Liver (tissue), 9 donors: Measurements from ENCODE around the gene FAM83B. TPM values are rescaled to one million over a fixed set of nuclear protein-coding genes. Genes with fewer than 3 reads are reported as not detected.
"Not testable (repeated sequence)": the region's sequence is repeated elsewhere in the genome, so short reads cannot be mapped to it uniquely, and the experiment has no call there.

Experiments used
- DNase-seq: peaks from one replicate; pipeline ENCODE4 v3.0.0-alpha.2; 2017; ENCODE audit warnings: low spot score
- H3K27ac ChIP-seq, 2 donors: one replicate each; pipeline ENCODE4 v1.7.0; 2013; ENCODE audit warnings: inconsistent platforms in 2 of 2, low read length in 2 of 2, control low read depth in 1 of 2, low read depth in 1 of 2, mild to moderate bottlenecking in 1 of 2
- H3K27me3 ChIP-seq, 4 donors: one replicate each; pipeline versions ENCODE4 v1.6.1 to v1.7.0; 2013; ENCODE audit warnings: low read length in 3 of 4, inconsistent platforms in 1 of 4, mild to moderate bottlenecking in 1 of 4, moderate library complexity in 1 of 4; ENCODE audit not compliant: control insufficient read depth in 4 of 4, insufficient read depth in 4 of 4
- H3K36me3 ChIP-seq, 4 donors: one replicate each; pipeline versions ENCODE4 v1.6.1 to v1.7.0; 2013; ENCODE audit warnings: low read length in 3 of 4, mild to moderate bottlenecking in 3 of 4, low read depth in 1 of 4, moderate library complexity in 1 of 4; ENCODE audit not compliant: control insufficient read depth in 4 of 4, insufficient read depth in 3 of 4
- H3K4me1 ChIP-seq, 4 donors: one replicate each; pipeline versions ENCODE4 v1.6.1 to v1.7.0; 2013; ENCODE audit warnings: low read length in 3 of 4, mild to moderate bottlenecking in 3 of 4, moderate library complexity in 1 of 4; ENCODE audit not compliant: control insufficient read depth in 4 of 4, insufficient read depth in 4 of 4
- H3K4me3 ChIP-seq, 3 donors: one replicate each; pipeline versions ENCODE4 v1.6.1 to v1.7.0; 2013; ENCODE audit warnings: low read length in 3 of 3, control low read depth in 1 of 3, low read depth in 1 of 3, mild to moderate bottlenecking in 1 of 3
- H3K9ac ChIP-seq, 2 donors: one replicate each; pipeline ENCODE4 v1.7.0; 2013; ENCODE audit warnings: low read length in 2 of 2, mild to moderate bottlenecking in 2 of 2, moderate library complexity in 2 of 2, control low read depth in 1 of 2, low read depth in 1 of 2
- H3K9me3 ChIP-seq, 4 donors: one replicate each; pipeline versions ENCODE4 v1.6.1 to v1.7.0; 2013; ENCODE audit warnings: low read length in 3 of 4; ENCODE audit not compliant: control insufficient read depth in 4 of 4
- EGR1 ChIP-seq, 2 donors: IDR thresholded peaks; 2 replicates each; pipeline ENCODE4 v1.6.1; 2016 to 2018; ENCODE audit warnings: antibody characterized with exemption in 2 of 2, low read depth in 2 of 2
- FOXA1 ChIP-seq: IDR thresholded peaks from 2 replicates; pipeline ENCODE4 v1.6.1; 2016; ENCODE audit warnings: antibody characterized with exemption
- FOXA2 ChIP-seq: IDR thresholded peaks from 2 replicates; pipeline ENCODE4 v1.6.1; 2016; ENCODE audit warnings: antibody characterized with exemption
- GABPA ChIP-seq, 2 donors: IDR thresholded peaks in 1 of 2; conservative IDR thresholded peaks in 1 of 2; 2 replicates each; pipeline ENCODE4 v1.6.1; 2016; ENCODE audit warnings: antibody characterized with exemption in 2 of 2, mild to moderate bottlenecking in 1 of 2, moderate library complexity in 1 of 2
- HNF4A ChIP-seq, 2 donors: conservative IDR thresholded peaks; 2 replicates each; pipeline ENCODE4 v1.6.1; 2016; ENCODE audit warnings: antibody characterized with exemption in 2 of 2, mild to moderate bottlenecking in 2 of 2
- HNF4G ChIP-seq: IDR thresholded peaks from 2 replicates; pipeline ENCODE4 v1.6.1; 2016; ENCODE audit warnings: antibody characterized with exemption
- JUND ChIP-seq, 2 donors: IDR thresholded peaks; 2 replicates each; pipeline ENCODE4 v1.6.1; 2016; ENCODE audit warnings: antibody characterized with exemption in 2 of 2
- MAX ChIP-seq: IDR thresholded peaks from 2 replicates; pipeline ENCODE4 v1.6.1; 2016; ENCODE audit warnings: antibody characterized with exemption
- NR2F2 ChIP-seq: IDR thresholded peaks from 2 replicates; pipeline ENCODE4 v1.6.1; 2016; ENCODE audit warnings: antibody characterized with exemption
- RAD21 ChIP-seq, 2 donors: IDR thresholded peaks; 2 replicates each; pipeline ENCODE4 v1.6.1; 2016; ENCODE audit warnings: antibody characterized with exemption in 2 of 2, mild to moderate bottlenecking in 2 of 2
- REST ChIP-seq: IDR thresholded peaks from 2 replicates; pipeline ENCODE4 v1.6.1; 2016; ENCODE audit warnings: antibody characterized with exemption, mild to moderate bottlenecking
- RXRA ChIP-seq, 2 donors: IDR thresholded peaks; 2 replicates each; pipeline ENCODE4 v1.6.1; 2017 to 2018; ENCODE audit warnings: antibody characterized with exemption in 2 of 2, mild to moderate bottlenecking in 1 of 2
- SP1 ChIP-seq: IDR thresholded peaks from 2 replicates; pipeline ENCODE4 v1.6.1; 2018; ENCODE audit warnings: antibody characterized with exemption, mild to moderate bottlenecking
- TAF1 ChIP-seq: conservative IDR thresholded peaks from 2 replicates; pipeline ENCODE4 v1.6.1; 2016; ENCODE audit warnings: antibody characterized with exemption, mild to moderate bottlenecking
- YY1 ChIP-seq: IDR thresholded peaks from 2 replicates; pipeline ENCODE4 v1.6.1; 2016; ENCODE audit warnings: antibody characterized with exemption, mild to moderate bottlenecking
- WGBS: extraction: QIAGEN DNeasy Blood & Tissue Kit; methylation state at CpG from one replicate; pipeline ENCODE4 v1.1.7; 2013; 5-methylcytosine and 5-hydroxymethylcytosine counted together
- polyA plus RNA-seq, 2 donors: library from polyadenylated mRNA; stranded (reverse) in 1 of 2; unstranded in 1 of 2; fragments of 200-250 nt in 1 of 2; fragments of >200 nt in 1 of 2; fragmentation: Nextera tagmentation in 1 of 2; extraction: Ambion mirVana in 1 of 2; gene quantifications; one replicate each; pipeline versions ENCODE4 v1.2.1 to v1.2.3, GENCODE V29; 2013 to 2015
- total RNA-seq, 2 donors: library from RNA; depleted of rRNA; stranded (reverse); fragments of >200 nt; gene quantifications; one replicate each; pipeline ENCODE4 v1.2.3, GENCODE V29; 2014
- TF ChIP-seq, protein P1 (sequence below): IDR thresholded peaks from 2 replicates; pipeline ENCODE4 v1.6.1; 2016; ENCODE audit warnings: antibody characterized with exemption
- TF ChIP-seq, protein P2 (sequence below): fragments of 150-350 bp; IDR thresholded peaks from 2 replicates; pipeline ENCODE4 v1.5.1; 2017; ENCODE audit warnings: improper control_type of control experiment, low read depth, low read length; ENCODE audit not compliant: missing input control
- TF ChIP-seq, protein P3 (sequence below): IDR thresholded peaks from 2 replicates; pipeline ENCODE4 v1.6.1; 2016; ENCODE audit warnings: antibody characterized with exemption
- donor health status: healthy.
- donor health status: healthy.
- donor health status: healthy.
- donor health status: healthy.
- donor health status: healthy.

FAM83B gene
- total and polyA plus RNA-seq, 4 donors, result 0.07 to 0.50 (median 0.16) TPM

GRCh38 chr6:54979161-54979560, 132.6 kb downstream of the FAM83B start:
- not testable (repeated sequence) for H3K9ac ChIP-seq, DNase-seq, H3K27ac ChIP-seq, H3K4me3 ChIP-seq, H3K4me1 ChIP-seq, H3K27me3 ChIP-seq, H3K36me3 ChIP-seq, H3K9me3 ChIP-seq
- WGBS, result 92% methylated on average over 23 of the region's 24 CpGs

DNA sequence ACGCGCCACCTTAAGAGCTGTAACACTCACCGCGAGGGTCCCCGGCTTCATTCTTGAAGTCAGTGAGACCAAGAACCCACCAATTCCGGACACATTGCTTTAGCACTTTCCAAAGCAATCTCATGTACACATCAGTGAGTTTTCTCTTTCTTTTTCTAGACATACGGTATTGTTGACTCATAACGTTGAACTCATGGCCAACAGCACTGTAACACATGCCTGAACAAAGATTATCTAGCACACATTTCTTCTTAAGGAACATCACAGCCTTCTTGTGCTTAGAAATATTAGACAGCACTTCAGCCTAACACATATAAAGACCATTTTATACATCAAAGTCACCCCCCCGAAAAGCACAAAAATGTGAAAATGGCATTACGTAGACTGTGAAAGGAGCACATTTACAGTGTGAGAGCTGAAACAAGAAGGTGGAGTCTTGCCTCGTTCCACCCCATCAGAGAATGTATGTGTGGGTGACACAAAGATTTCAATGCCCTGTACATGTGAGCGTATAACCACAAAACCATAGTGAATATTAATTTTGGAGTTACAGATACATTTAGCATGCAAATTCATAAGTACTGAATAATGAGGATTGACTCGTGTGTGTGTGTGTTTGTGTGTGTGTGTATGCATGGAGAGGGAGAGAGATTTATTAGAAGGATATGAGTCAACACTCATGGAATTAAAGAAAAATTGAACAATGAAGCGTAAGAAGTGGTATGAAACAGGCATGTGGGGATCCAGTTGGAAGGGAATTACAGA, 134.1 kb downstream of the FAM83B start:
- 86% methylated on average over 14 of the region's 14 CpGs for WGBS
- no peaks in the 10 kb centered on the region for H3K36me3 ChIP-seq
- no peak for DNase-seq
- H3K9me3 ChIP-seq, result peaks cover 0 to 6% (median 0%) of the 10 kb centered on the region in 4 donors
- no peak overlapping the region for H3K27ac ChIP-seq
- H3K4me1 ChIP-seq, result no peaks in the 10 kb centered on the region
- TF ChIP-seq YY1 (no peak), EGR1 (IDR thresholded peaks at IDR 0.05; ENCODE audit: low read depth in 2 of 2) (no peak), REST (no peak), HNF4G (no peak), FOXA2 (no peak), GABPA (IDR thresholded peaks at IDR 0.05 in 1 of 2, conservative IDR thresholded peaks at IDR 0.05 in 1 of 2) (no peak), TAF1 (no peak), SP1 (no peak), NR2F2 (no peak), RAD21 (IDR thresholded peaks at IDR 0.05) (no peak), RXRA (IDR thresholded peaks at IDR 0.05) (no peak), HNF4A (conservative IDR thresholded peaks at IDR 0.05) (no peak), MAX (no peak), JUND (IDR thresholded peaks at IDR 0.05) (no peak), FOXA1 (no peak)
- TF ChIP-seq, protein P1, sequence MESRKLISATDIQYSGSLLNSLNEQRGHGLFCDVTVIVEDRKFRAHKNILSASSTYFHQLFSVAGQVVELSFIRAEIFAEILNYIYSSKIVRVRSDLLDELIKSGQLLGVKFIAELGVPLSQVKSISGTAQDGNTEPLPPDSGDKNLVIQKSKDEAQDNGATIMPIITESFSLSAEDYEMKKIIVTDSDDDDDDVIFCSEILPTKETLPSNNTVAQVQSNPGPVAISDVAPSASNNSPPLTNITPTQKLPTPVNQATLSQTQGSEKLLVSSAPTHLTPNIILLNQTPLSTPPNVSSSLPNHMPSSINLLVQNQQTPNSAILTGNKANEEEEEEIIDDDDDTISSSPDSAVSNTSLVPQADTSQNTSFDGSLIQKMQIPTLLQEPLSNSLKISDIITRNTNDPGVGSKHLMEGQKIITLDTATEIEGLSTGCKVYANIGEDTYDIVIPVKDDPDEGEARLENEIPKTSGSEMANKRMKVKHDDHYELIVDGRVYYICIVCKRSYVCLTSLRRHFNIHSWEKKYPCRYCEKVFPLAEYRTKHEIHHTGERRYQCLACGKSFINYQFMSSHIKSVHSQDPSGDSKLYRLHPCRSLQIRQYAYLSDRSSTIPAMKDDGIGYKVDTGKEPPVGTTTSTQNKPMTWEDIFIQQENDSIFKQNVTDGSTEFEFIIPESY, result no peak
- TF ChIP-seq, protein P2, sequence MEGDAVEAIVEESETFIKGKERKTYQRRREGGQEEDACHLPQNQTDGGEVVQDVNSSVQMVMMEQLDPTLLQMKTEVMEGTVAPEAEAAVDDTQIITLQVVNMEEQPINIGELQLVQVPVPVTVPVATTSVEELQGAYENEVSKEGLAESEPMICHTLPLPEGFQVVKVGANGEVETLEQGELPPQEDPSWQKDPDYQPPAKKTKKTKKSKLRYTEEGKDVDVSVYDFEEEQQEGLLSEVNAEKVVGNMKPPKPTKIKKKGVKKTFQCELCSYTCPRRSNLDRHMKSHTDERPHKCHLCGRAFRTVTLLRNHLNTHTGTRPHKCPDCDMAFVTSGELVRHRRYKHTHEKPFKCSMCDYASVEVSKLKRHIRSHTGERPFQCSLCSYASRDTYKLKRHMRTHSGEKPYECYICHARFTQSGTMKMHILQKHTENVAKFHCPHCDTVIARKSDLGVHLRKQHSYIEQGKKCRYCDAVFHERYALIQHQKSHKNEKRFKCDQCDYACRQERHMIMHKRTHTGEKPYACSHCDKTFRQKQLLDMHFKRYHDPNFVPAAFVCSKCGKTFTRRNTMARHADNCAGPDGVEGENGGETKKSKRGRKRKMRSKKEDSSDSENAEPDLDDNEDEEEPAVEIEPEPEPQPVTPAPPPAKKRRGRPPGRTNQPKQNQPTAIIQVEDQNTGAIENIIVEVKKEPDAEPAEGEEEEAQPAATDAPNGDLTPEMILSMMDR, result no peak
- TF ChIP-seq, protein P3, sequence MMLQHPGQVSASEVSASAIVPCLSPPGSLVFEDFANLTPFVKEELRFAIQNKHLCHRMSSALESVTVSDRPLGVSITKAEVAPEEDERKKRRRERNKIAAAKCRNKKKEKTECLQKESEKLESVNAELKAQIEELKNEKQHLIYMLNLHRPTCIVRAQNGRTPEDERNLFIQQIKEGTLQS, result no peak
- no peak overlapping the region for H3K9ac ChIP-seq
- peaks cover 0 to 3% (median 0%) of the 10 kb centered on the region in 4 donors for H3K27me3 ChIP-seq
- H3K4me3 ChIP-seq, result no peak overlapping the region
